GM12874 (cell line): ENCODE results near the gene ARHGAP6.

Source experiments
- CTCF ChIP-seq: IDR thresholded peaks from 2 replicates; pipeline ENCODE4 v1.5.1; 2011; ENCODE audit warnings: low read depth, mild to moderate bottlenecking, control low read depth, low read length, moderate library complexity; ENCODE audit not compliant: insufficient read depth

Gene ARHGAP6

GRCh38 chrX:11341274-11342201, 324.2 kb downstream of the ARHGAP6 start:
- TF ChIP-seq CTCF: no peak

- no peak for TF ChIP-seq CTCF
Observed at GRCh38 chrX:11337292-11338009, 328.3 kb downstream of the ARHGAP6 start.

GRCh38 chrX:11336201-11336600, 329.5 kb downstream of the ARHGAP6 start:
- TF ChIP-seq CTCF: no peak

GRCh38 chrX:11334165-11334564, 331.6 kb downstream of the ARHGAP6 start:
- no peak for TF ChIP-seq CTCF

GRCh38 chrX:11331788-11332187, 333.9 kb downstream of the ARHGAP6 start:
- no peak for TF ChIP-seq CTCF

- no peak for TF ChIP-seq CTCF
Observed at GRCh38 chrX:11329021-11329420, 336.7 kb downstream of the ARHGAP6 start.

- TF ChIP-seq CTCF: no peak
Observed at GRCh38 chrX:11328134-11328533, 337.6 kb downstream of the ARHGAP6 start.
